Measurements from ENCODE around the gene ANKRD9. TPM values are rescaled to one million over a fixed set of nuclear protein-coding genes. Genes with fewer than 3 reads are reported as not detected.

The ANKRD9 gene
- total RNA-seq, 1 experiment from 2014 or later: 29.8 TPM

DNA sequence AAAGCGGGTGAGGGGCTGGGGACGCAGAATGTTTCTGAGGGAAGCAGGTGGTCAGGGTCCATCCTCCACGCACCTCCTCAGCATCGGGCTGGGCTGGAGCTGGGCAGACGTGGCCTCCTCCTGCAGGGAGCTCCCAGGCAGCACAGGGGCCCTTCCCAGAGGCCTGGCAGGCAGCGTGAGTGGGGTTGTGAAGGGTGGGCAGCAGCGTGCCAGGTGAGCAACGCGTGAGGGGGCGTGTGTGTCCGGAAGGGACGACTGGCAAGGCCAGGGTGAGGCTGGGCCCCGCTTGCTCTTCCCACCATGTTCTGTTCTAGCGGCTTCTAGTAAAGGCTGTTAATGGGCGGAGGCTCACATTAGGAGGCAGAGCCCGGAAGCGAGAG is 17.1 kb downstream of the ANKRD9 start:
- Histone ChIP-seq H3K23me2 (ENCODE audit: insufficient read length, low read depth, low read length, poor library complexity, severe bottlenecking) (no peaks in the 10 kb centered on the region), H3K56ac (ENCODE audit: insufficient read length, low read depth, low read length) (no peak overlapping the region), H2BK120ac (ENCODE audit: low read depth, low read length, poor library complexity, severe bottlenecking) (no peak overlapping the region), H3K27me3 (ENCODE audit: insufficient read depth, low read length) (no peaks in the 10 kb centered on the region), H4K20me1 (ENCODE audit: control insufficient read depth, insufficient read depth, insufficient read length) (no peaks in the 10 kb centered on the region), H3K27ac (ENCODE audit: insufficient read length, low read depth, low read length) (no peak overlapping the region), H4K91ac (ENCODE audit: insufficient read length, low read depth, low read length) (no peak overlapping the region), H3K14ac (ENCODE audit: insufficient read depth, low read length) (no peak overlapping the region; the same call in 1 of the 2 replicates), H4K8ac (replicated peaks; ENCODE audit: insufficient read length, low read depth, low read length) (no peak overlapping the region), H4K5ac (ENCODE audit: insufficient read length, low read depth, low read length) (no peak overlapping the region), H3K79me2 (ENCODE audit: insufficient read depth, low read length) (no peaks in the 10 kb centered on the region), H3T11ph (ENCODE audit: low read length) (no peak overlapping the region), H3K4ac (ENCODE audit: low read depth, low read length) (no peak overlapping the region), H3K18ac (ENCODE audit: insufficient read length, low read depth, low read length) (no peak overlapping the region), H3K4me1 (ENCODE audit: insufficient read depth, low read length) (no peaks in the 10 kb centered on the region), H3K4me2 (ENCODE audit: insufficient read depth, insufficient read length, low read length) (no peak overlapping the region), H2AFZ (ENCODE audit: low read length) (no peak overlapping the region), H2BK15ac (ENCODE audit: low read depth, low read length) (no peak overlapping the region), H3K23ac (ENCODE audit: insufficient read length, low read depth, low read length) (no peak overlapping the region), H3K79me1 (ENCODE audit: insufficient read depth, low read depth, low read length, poor library complexity, severe bottlenecking) (no peaks in the 10 kb centered on the region), H2BK5ac (ENCODE audit: insufficient read length, low read length) (no peak overlapping the region), H2BK20ac (ENCODE audit: low read depth, low read length, poor library complexity, severe bottlenecking) (no peak overlapping the region), H3K9ac (ENCODE audit: extremely low read depth, insufficient read length, low read length) (no peak overlapping the region), H2AK5ac (ENCODE audit: insufficient read length, low read length) (no peak overlapping the region), H3K9me3 (ENCODE audit: control insufficient read depth, low read depth, low read length) (no peaks in the 10 kb centered on the region), H2BK12ac (ENCODE audit: insufficient read length, low read depth, low read length) (no peak overlapping the region)
- no peaks in the 10 kb centered on the region; the same call in 1 of the 2 replicates for H3K27me3 Mint-ChIP-seq (ENCODE audit: low read depth)
- no peak overlapping the region for H3K4me3 Mint-ChIP-seq
- no CpG with 5 or more reads among the region's 17 CpGs for WGBS (ENCODE audit: extremely low coverage, insufficient read length, low lambda C conversion rate)
- TF ChIP-seq, protein P1, sequence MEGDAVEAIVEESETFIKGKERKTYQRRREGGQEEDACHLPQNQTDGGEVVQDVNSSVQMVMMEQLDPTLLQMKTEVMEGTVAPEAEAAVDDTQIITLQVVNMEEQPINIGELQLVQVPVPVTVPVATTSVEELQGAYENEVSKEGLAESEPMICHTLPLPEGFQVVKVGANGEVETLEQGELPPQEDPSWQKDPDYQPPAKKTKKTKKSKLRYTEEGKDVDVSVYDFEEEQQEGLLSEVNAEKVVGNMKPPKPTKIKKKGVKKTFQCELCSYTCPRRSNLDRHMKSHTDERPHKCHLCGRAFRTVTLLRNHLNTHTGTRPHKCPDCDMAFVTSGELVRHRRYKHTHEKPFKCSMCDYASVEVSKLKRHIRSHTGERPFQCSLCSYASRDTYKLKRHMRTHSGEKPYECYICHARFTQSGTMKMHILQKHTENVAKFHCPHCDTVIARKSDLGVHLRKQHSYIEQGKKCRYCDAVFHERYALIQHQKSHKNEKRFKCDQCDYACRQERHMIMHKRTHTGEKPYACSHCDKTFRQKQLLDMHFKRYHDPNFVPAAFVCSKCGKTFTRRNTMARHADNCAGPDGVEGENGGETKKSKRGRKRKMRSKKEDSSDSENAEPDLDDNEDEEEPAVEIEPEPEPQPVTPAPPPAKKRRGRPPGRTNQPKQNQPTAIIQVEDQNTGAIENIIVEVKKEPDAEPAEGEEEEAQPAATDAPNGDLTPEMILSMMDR (conservative IDR thresholded peaks at IDR 0.05): no peak
- no peaks in the 10 kb centered on the region; a peak in 1 of 5 replicates for H3K9me3 Mint-ChIP-seq
- no peak for DNase-seq
- no peaks in the 10 kb centered on the region for H3K36me3 Mint-ChIP-seq (ENCODE audit: insufficient read depth in 1 of 3, low read depth in 3 of 3)
- no peaks in the 10 kb centered on the region for H3K4me1 Mint-ChIP-seq
- 0 out of 7 replicates have a peak overlapping the region, but pooled peaks of 1 of the 3 experiments have one; percentile 20 for H3K27ac Mint-ChIP-seq

Measured in H9 (cell line).